Skeletal muscle satellite cell (primary cell): ENCODE results near the gene AASDH.

Experiments
- H3K27me3 ChIP-seq: 2 replicates; pipeline ENCODE4 v1.7.0; 2013; ENCODE audit warnings: low read length; ENCODE audit not compliant: control insufficient read depth, insufficient read depth
- H3K36me3 ChIP-seq: 2 replicates; pipeline ENCODE4 v1.7.0; 2013; ENCODE audit warnings: mild to moderate bottlenecking, control low read depth, low read length; ENCODE audit not compliant: insufficient read depth
- H3K4me1 ChIP-seq: 2 replicates; pipeline ENCODE4 v1.7.0; 2013; ENCODE audit warnings: low read length; ENCODE audit not compliant: control insufficient read depth, insufficient read depth
- H3K4me2 ChIP-seq: 2 replicates; pipeline ENCODE4 v1.7.0; 2013; ENCODE audit warnings: mild to moderate bottlenecking, low read length
- H3K4me3 ChIP-seq: 2 replicates; pipeline ENCODE4 v1.7.0; 2013; ENCODE audit warnings: low read length
- H3K9ac ChIP-seq: 2 replicates; pipeline ENCODE4 v1.7.0; 2013; ENCODE audit warnings: mild to moderate bottlenecking, low read depth, low read length, moderate library complexity
- H3K9me3 ChIP-seq: replicated peaks from 2 replicates; pipeline ENCODE4 v1.7.0; 2013; ENCODE audit warnings: mild to moderate bottlenecking, control low read depth, low read length

The AASDH gene

DNA sequence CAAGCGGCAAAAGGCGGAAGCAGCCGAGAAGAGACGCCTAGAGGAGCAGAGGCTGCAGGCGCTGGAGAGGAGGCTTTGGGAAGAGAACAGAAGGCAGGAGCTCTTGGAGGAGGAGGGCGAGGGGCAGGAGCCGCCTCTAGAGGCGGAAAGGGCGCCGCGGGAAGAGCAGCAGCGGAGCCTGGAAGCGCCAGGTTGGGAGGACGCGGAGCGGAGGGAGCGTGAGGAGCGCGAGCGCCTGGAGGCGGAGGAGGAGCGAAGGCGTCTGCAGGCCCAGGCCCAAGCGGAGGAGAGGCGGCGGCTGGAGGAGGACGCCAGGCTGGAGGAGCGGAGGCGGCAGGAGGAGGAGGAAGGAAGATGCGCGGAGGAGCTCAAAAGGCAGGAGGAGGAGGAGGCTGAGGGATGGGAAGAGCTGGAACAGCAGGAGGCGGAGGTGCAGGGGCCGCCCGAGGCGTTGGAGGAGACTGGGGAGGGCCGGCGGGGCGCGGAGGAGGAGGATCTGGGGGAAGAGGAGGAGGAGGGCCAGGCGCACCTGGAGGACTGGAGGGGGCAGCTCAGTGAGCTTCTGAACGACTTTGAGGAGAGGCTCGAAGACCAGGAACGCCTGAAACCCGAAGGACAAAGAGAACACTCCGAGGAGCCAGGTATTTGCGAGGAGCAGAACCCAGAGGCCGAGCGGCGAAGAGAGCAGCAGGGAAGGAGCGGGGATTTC lies 72.9 kb downstream of the AASDH start:
- H3K9me3 ChIP-seq: no peaks in the 10 kb centered on the region
- no peak overlapping the region for H3K4me3 ChIP-seq
- no peaks in the 10 kb centered on the region for H3K36me3 ChIP-seq
- H3K9ac ChIP-seq: no peak overlapping the region
- no peaks in the 10 kb centered on the region for H3K27me3 ChIP-seq
- H3K4me2 ChIP-seq: no peak overlapping the region
- no peaks in the 10 kb centered on the region for H3K4me1 ChIP-seq

DNA sequence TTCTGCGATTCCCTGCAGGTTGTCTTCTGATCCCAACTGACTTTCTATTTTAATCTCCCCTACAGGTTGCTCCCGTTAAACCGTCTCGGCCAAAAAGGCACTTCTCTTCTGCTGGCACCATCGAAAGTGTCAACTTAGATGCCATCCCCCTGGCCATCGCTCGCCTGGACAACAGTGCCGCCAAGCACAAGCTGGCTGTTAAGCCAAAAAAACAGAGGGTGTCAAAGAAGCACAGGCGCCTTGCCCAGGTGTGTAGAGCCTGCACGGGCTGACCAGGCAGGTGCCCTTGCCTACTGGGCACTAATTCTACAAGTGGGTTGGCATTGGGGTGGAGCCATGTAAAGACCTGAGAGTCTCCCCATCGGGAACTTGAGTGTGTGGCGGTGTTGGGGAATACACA lies 74.2 kb downstream of the AASDH start:
- H3K36me3 ChIP-seq: no peaks in the 10 kb centered on the region
- no peaks in the 10 kb centered on the region for H3K27me3 ChIP-seq
- H3K9ac ChIP-seq: no peak overlapping the region
- H3K4me3 ChIP-seq: no peak overlapping the region
- H3K9me3 ChIP-seq: no peaks in the 10 kb centered on the region
- no peak overlapping the region for H3K4me2 ChIP-seq
- no peaks in the 10 kb centered on the region for H3K4me1 ChIP-seq

GRCh38 chr4:56311299-56311975 lies 75.9 kb downstream of the AASDH start:
- Histone ChIP-seq H3K4me3 (no peak overlapping the region), H3K4me2 (no peak overlapping the region), H3K4me1 (no peaks in the 10 kb centered on the region), H3K27me3 (no peaks in the 10 kb centered on the region), H3K36me3 (no peaks in the 10 kb centered on the region), H3K9me3 (no peaks in the 10 kb centered on the region), H3K9ac (no peak overlapping the region)

- Histone ChIP-seq H3K4me1 (no peaks in the 10 kb centered on the region), H3K9me3 (no peaks in the 10 kb centered on the region), H3K9ac (no peak overlapping the region), H3K4me2 (no peak overlapping the region), H3K36me3 (no peaks in the 10 kb centered on the region), H3K27me3 (no peaks in the 10 kb centered on the region), H3K4me3 (no peak overlapping the region)
Observed at GRCh38 chr4:56310401-56311125, 76.7 kb downstream of the AASDH start.

DNA sequence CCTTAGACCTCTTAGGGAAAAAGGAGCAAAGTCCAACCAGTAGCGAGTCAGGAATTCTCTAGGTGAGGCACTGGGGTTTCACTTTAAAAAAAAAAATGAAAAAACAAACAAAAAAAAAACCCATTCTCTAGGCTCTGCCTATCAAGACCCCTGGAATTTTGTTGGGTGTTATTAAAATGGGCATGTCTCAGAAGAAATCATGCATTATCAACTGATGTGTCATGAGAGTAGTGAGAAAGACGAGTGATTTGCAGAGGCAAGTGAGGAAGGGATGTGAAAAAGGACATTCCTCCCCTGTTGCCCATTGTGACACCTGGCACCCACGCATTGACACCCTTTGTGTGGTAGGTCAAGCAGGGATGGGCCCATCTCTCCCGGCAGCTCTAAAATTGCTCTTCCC lies 78.9 kb downstream of the AASDH start:
- Histone ChIP-seq H3K27me3 (no peaks in the 10 kb centered on the region), H3K4me1 (no peaks in the 10 kb centered on the region), H3K4me3 (no peak overlapping the region), H3K4me2 (no peak overlapping the region), H3K36me3 (no peaks in the 10 kb centered on the region), H3K9ac (no peak overlapping the region), H3K9me3 (no peaks in the 10 kb centered on the region)

- H3K27me3 ChIP-seq: no peaks in the 10 kb centered on the region
- no peak overlapping the region for H3K4me2 ChIP-seq
- H3K9me3 ChIP-seq: no peaks in the 10 kb centered on the region
- H3K9ac ChIP-seq: no peak overlapping the region
- no peak overlapping the region for H3K4me3 ChIP-seq
- no peaks in the 10 kb centered on the region for H3K36me3 ChIP-seq
- H3K4me1 ChIP-seq: no peaks in the 10 kb centered on the region
Observed at GRCh38 chr4:56307423-56307822, 79.9 kb downstream of the AASDH start.

GRCh38 chr4:56305390-56305789 lies 81.9 kb downstream of the AASDH start:
- Histone ChIP-seq H3K36me3 (no peaks in the 10 kb centered on the region), H3K9me3 (no peaks in the 10 kb centered on the region), H3K4me3 (no peak overlapping the region), H3K9ac (no peak overlapping the region), H3K4me1 (peaks cover 6% of the 10 kb centered on the region), H3K4me2 (no peak overlapping the region), H3K27me3 (no peaks in the 10 kb centered on the region)

GRCh38 chr4:56303921-56304320 lies 83.4 kb downstream of the AASDH start:
- H3K27me3 ChIP-seq: no peaks in the 10 kb centered on the region
- H3K36me3 ChIP-seq: no peaks in the 10 kb centered on the region
- no peak overlapping the region for H3K4me3 ChIP-seq
- no peak overlapping the region for H3K9ac ChIP-seq
- H3K9me3 ChIP-seq: no peaks in the 10 kb centered on the region
- H3K4me2 ChIP-seq: no peak overlapping the region
- peaks cover 6% of the 10 kb centered on the region for H3K4me1 ChIP-seq

DNA sequence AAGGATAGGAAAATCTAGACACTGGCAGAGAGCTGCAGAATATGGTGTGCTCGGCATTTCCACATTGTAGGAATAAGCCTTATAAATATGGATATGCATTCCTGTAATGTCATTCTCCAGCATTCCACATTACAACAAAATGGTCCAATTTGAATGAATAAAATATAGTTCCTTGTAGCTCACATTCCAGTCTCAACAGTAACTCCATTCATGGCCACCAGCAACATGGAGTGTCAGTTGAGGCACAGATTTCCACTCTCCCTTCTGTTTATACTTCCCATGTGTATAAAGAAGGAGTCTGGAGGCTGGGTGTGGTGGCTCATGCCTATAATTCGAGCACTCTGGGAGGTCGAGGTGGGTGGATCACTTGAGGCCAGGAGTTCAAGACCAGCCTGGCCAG lies 84.5 kb downstream of the AASDH start:
- Histone ChIP-seq H3K4me2 (no peak overlapping the region), H3K36me3 (no peaks in the 10 kb centered on the region), H3K9ac (no peak overlapping the region), H3K9me3 (no peaks in the 10 kb centered on the region), H3K4me1 (peaks cover 6% of the 10 kb centered on the region), H3K27me3 (no peaks in the 10 kb centered on the region), H3K4me3 (no peak overlapping the region)

- Histone ChIP-seq H3K9me3 (no peaks in the 10 kb centered on the region), H3K4me3 (no peak overlapping the region), H3K4me1 (peaks cover 6% of the 10 kb centered on the region), H3K9ac (no peak overlapping the region), H3K27me3 (no peaks in the 10 kb centered on the region), H3K4me2 (no peak overlapping the region), H3K36me3 (no peaks in the 10 kb centered on the region)
Observed at GRCh38 chr4:56301997-56302496, 85.2 kb downstream of the AASDH start.

DNA sequence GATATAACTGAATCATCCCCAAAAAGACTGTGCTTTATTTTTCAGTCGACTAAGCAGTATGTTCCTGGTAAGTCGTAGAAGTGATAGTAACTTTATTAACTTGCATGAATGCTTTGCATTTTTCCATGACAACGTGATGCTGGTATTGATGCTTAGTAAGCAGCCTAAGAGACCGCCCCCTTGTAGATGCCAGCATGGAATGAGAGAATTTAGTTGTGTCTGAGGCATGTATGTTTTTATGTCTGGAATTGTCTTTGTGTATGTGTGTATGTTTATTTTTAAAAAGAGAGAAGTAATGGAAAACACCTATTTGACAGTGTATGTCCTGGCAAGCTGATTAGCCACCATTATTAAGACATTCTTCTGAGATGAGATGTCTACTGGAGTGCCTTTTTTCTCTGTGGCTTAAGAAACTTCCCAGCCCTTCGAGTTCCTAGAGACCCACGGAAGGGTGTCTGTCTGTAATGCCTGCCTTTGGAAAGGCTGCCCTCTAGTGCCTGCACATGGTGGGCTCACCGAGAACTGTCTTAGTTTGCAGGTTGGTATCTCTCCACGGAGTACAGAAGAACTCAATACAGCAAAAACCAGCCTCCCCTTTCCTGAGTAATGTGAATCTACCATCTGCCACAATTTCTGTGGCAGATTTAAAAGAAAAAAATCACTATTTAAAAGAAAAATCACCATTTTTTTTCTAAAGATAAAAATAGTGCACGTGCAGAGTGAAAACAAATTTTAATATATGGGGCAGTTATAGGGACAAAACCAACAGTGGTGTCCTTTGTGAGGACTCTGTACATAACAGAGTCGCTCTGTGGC lies 85.9 kb downstream of the AASDH start:
- Histone ChIP-seq H3K36me3 (no peaks in the 10 kb centered on the region), H3K27me3 (no peaks in the 10 kb centered on the region), H3K9me3 (no peaks in the 10 kb centered on the region), H3K9ac (no peak overlapping the region), H3K4me1 (peaks cover 6% of the 10 kb centered on the region), H3K4me3 (peak overlapping the region; percentile 31), H3K4me2 (peak overlapping the region; percentile 70)
